HepG2 (cell line): ENCODE measurements around the gene LRRC42. TPM values are rescaled to one million over a fixed set of nuclear protein-coding genes. Genes with fewer than 3 reads are reported as not detected.

ENCODE experiments used
- ATAC-seq: fragments of 200-7000 bp; cut with Tn5 transposase; 3 replicates; pipeline ENCODE4 v1.9.1; 2020; ENCODE audit warnings: mild to moderate bottlenecking, moderate library complexity
- BruUV-seq: library from RNA; stranded (reverse); fragments of 400-500 nt; replicated peaks from 2 replicates; lab custom pipeline; 2021; lab: Mats Ljungman, UMichigan
- CTCF ChIA-PET: fragments of 300-600 bp; formaldehyde crosslinking; extraction: SDS; loops from one replicate; lab custom pipeline; 2021; ENCODE audit warnings: low total read pairs, inconsistent platforms, low intra/inter-chr PET ratio; lab: Yijun Ruan, JAX
- POLR2A ChIA-PET: fragments of 350-600 bp; sonication (Branson Sonifier 250); formaldehyde crosslinking; loops from one replicate; lab custom pipeline; 2020; ENCODE audit warnings: antibody characterized with exemption, inconsistent platforms; lab: Yijun Ruan, JAX
- DNase-seq: peaks from one replicate; pipeline ENCODE4 v3.0.0-alpha.2; 2015; ENCODE audit warnings: low spot score
- FAIRE-seq: peaks from 3 replicates; lab custom pipeline; 2011; peaks lifted over from hg19 to GRCh38; lab: Jason Lieb, UNC
- H2AFZ ChIP-seq: one replicate; pipeline ENCODE4 v1.6.1; 2011; ENCODE audit warnings: low read length, inconsistent platforms
- H3K27ac ChIP-seq: fragments of 300-600 bp; 3 replicates; pipeline ENCODE4 v1.8.0; 2011; ENCODE audit warnings: mixed run types, mild to moderate bottlenecking, mixed read lengths, low read length, inconsistent platforms; ENCODE audit not compliant: insufficient read depth; ENCODE audit errors: extremely low read length
- H3K27me3 ChIP-seq, 2 experiments: fragments of 200-600 bp in 1 of 2; 2 replicates in 1 of 2; 3 replicates in 1 of 2; pipeline versions ENCODE4 v1.6.0 to v1.8.0; 2011; ENCODE audit warnings: low read length in 2 of 2, mild to moderate bottlenecking in 2 of 2, moderate library complexity in 2 of 2, inconsistent platforms in 1 of 2; ENCODE audit not compliant: insufficient read depth in 2 of 2, control insufficient read depth in 1 of 2
- H3K36me3 ChIP-seq, 2 experiments: fragments of 200-600 bp in 1 of 2; replicated peaks in 1 of 2; 2 replicates in 1 of 2; 3 replicates in 1 of 2; pipeline versions ENCODE4 v1.5.1 to v1.8.0; 2011; ENCODE audit warnings: low read length in 2 of 2, inconsistent platforms in 1 of 2; ENCODE audit not compliant: insufficient read depth in 2 of 2, control insufficient read depth in 1 of 2
- H3K4me1 ChIP-seq: 2 replicates; pipeline ENCODE4 v1.5.1; 2012; ENCODE audit warnings: low read length, inconsistent platforms; ENCODE audit not compliant: insufficient read depth
- H3K4me2 ChIP-seq: 2 replicates; pipeline ENCODE4 v1.6.0; 2011; ENCODE audit warnings: low read depth, low read length, inconsistent platforms
- H3K4me3 ChIP-seq, 3 experiments: fragments of 200-600 bp in 1 of 3; sonication (generic), shearing (Covaris generic) in 1 of 3; replicated peaks in 1 of 3; 2 replicates each; pipeline ENCODE4 v1.5.1; 2011 to 2016; ENCODE audit warnings: low read length in 3 of 3, inconsistent platforms in 2 of 3, low read depth in 2 of 3, mild to moderate bottlenecking in 2 of 3, control low read depth in 1 of 3, mixed read lengths in 1 of 3; ENCODE audit not compliant: insufficient read depth in 1 of 3
- H3K79me2 ChIP-seq: one replicate; pipeline ENCODE4 v1.6.1; 2011; ENCODE audit warnings: low read length, inconsistent platforms; ENCODE audit not compliant: insufficient read depth
- H3K9ac ChIP-seq: 2 replicates; pipeline ENCODE4 v1.6.0; 2011; ENCODE audit warnings: mild to moderate bottlenecking, low read depth, low read length, inconsistent platforms; ENCODE audit not compliant: insufficient read depth
- H3K9me3 ChIP-seq: 2 replicates; pipeline ENCODE4 v1.5.1; 2012; ENCODE audit warnings: mild to moderate bottlenecking, low read length
- H4K20me1 ChIP-seq: 2 replicates; pipeline ENCODE4 v1.6.0; 2011; ENCODE audit warnings: inconsistent platforms, mild to moderate bottlenecking, low read length, moderate library complexity; ENCODE audit not compliant: insufficient read depth
- ELF1 ChIP-seq: sonication (generic); formaldehyde crosslinking; IDR thresholded peaks from 2 replicates; pipeline ENCODE4 v1.4.0; 2020; ENCODE audit warnings: missing genetic modification reagents
- ETS1 ChIP-seq: sonication (generic); formaldehyde crosslinking; IDR thresholded peaks from 2 replicates; pipeline ENCODE4 v1.4.0; 2020; ENCODE audit warnings: missing genetic modification reagents
- FOSL1 ChIP-seq: sonication (generic); formaldehyde crosslinking; IDR thresholded peaks from 2 replicates; pipeline ENCODE4 v1.9.0; 2021; ENCODE audit warnings: missing genetic modification reagents, borderline replicate concordance
- GMEB1 ChIP-seq: sonication (generic); formaldehyde crosslinking; IDR thresholded peaks from 2 replicates; pipeline ENCODE4 v1.5.1; 2020; ENCODE audit warnings: missing genetic modification reagents, mild to moderate bottlenecking, borderline replicate concordance
- KDM1A ChIP-seq: IDR thresholded peaks from 2 replicates; pipeline ENCODE4 v1.6.1; 2016; ENCODE audit warnings: missing compliant biosample characterization
- KDM2A ChIP-seq: sonication (generic); formaldehyde crosslinking; IDR thresholded peaks from 2 replicates; pipeline ENCODE4 v1.4.0; 2020; ENCODE audit warnings: low read depth, missing genetic modification reagents, borderline replicate concordance
- KDM5A ChIP-seq: fragments of 200-600 bp; sonication (generic); IDR thresholded peaks from 2 replicates; pipeline ENCODE4 v1.7.0; 2018; ENCODE audit warnings: antibody characterized with exemption, mild to moderate bottlenecking, low read length, borderline replicate concordance
- NAIF1 ChIP-seq: sonication (generic); formaldehyde crosslinking; IDR thresholded peaks from 2 replicates; pipeline ENCODE4 v1.5.0; 2020; ENCODE audit warnings: mild to moderate bottlenecking, missing genetic modification reagents, borderline replicate concordance
- POGZ ChIP-seq: sonication (generic); formaldehyde crosslinking; IDR thresholded peaks from 2 replicates; pipeline ENCODE4 v1.4.0; 2020; ENCODE audit warnings: mild to moderate bottlenecking, missing genetic modification reagents
- RCOR2 ChIP-seq: IDR thresholded peaks from 2 replicates; pipeline ENCODE4 v1.6.1; 2016; ENCODE audit warnings: missing biosample characterization, missing genetic modification reagents
- RXRB ChIP-seq: IDR thresholded peaks from 2 replicates; pipeline ENCODE4 v1.6.1; 2016; ENCODE audit warnings: borderline replicate concordance, missing genetic modification reagents, missing compliant biosample characterization
- SNAI1 ChIP-seq: sonication (generic); formaldehyde crosslinking; IDR thresholded peaks from 2 replicates; pipeline ENCODE4 v1.5.0; 2020; ENCODE audit warnings: mild to moderate bottlenecking, missing genetic modification reagents, borderline replicate concordance
- ZBTB38 ChIP-seq: sonication (generic); formaldehyde crosslinking; IDR thresholded peaks from 2 replicates; pipeline ENCODE4 v1.5.1; 2020; ENCODE audit warnings: mild to moderate bottlenecking, missing genetic modification reagents
- ZNF383 ChIP-seq: sonication (generic); formaldehyde crosslinking; IDR thresholded peaks from 2 replicates; pipeline ENCODE4 v1.4.0; 2020; ENCODE audit warnings: missing genetic modification reagents, mild to moderate bottlenecking, borderline replicate concordance
- ZNF646 ChIP-seq: sonication (generic); formaldehyde crosslinking; IDR thresholded peaks from 2 replicates; pipeline ENCODE4 v1.9.0; 2021; ENCODE audit warnings: mild to moderate bottlenecking, missing genetic modification reagents
- WGBS: methylation state at CpG from one replicate; pipeline ENCODE4 v1.1.6; 2017; ENCODE audit warnings: low lambda C conversion rate; 5-methylcytosine and 5-hydroxymethylcytosine counted together
- in situ Hi-C: cut with HindIII; loops from 2 replicates; pipeline ENCODE4 v1.10.0; 2017; ENCODE audit warnings: low pct_unique_long_range_greater_than_20kb; ENCODE audit not compliant: extremely low pct_ligation_motif_present
- intact Hi-C: fragments of 100-400 bp; cut with micrococcal nuclease; formaldehyde crosslinking; loops from one replicate; pipeline ENCODE4 v1.10.0; 2022; ENCODE audit not compliant: unreplicated experiment
- polyA plus RNA-seq, 8 experiments: library from polyadenylated mRNA; depleted of rRNA in 3 of 8; stranded (reverse) in 7 of 8; unstranded in 1 of 8; fragments of >200 nt; fragmentation: Illumina TruSeq in 4 of 8; extraction: Trizol in 4 of 8; gene quantifications; 2 replicates each; pipeline versions ENCODE4 v1.2.1 to v1.2.3, GENCODE V29; 2011 to 2016; ENCODE audit warnings: low read depth in 4 of 8, missing spikeins in 1 of 8, mixed read lengths in 1 of 8; ENCODE audit not compliant: insufficient read depth in 1 of 8
- total RNA-seq, 5 experiments: library from RNA; depleted of rRNA; stranded (reverse); fragments of >200 nt; fragmentation: Illumina TruSeq; extraction: Trizol; gene quantifications; 2 replicates each; pipeline ENCODE4 v1.2.3, GENCODE V29; 2016; ENCODE audit warnings: low read depth in 1 of 5

Gene LRRC42
- total and polyA plus RNA-seq, 2 of the 13 experiments (the other 11 are each of a cell fraction or from before 2014, with no cell fraction given) = 30.6 to 43.6 TPM

- no peaks in the 10 kb centered on the region for H3K27me3 ChIP-seq
- no TSS peak for BruUV-seq
- no peaks in the 10 kb centered on the region for H3K9me3 ChIP-seq
- no peaks in the 10 kb centered on the region for H3K79me2 ChIP-seq
- no peak overlapping the region; a peak in 2 of 6 replicates for H3K4me3 ChIP-seq
- no peak overlapping the region for H3K9ac ChIP-seq
- DNase-seq (peak; percentile 25), FAIRE-seq (no peak), ATAC-seq (0 out of 3 replicates have a peak, but pooled peaks have one; percentile 5)
- no peaks in the 10 kb centered on the region for H3K36me3 ChIP-seq
- ChIA-PET CTCF (no interaction called here), POLR2A (no interaction called here)
- intact Hi-C loops = no loop called here
- peaks cover 60% of the 10 kb centered on the region for H3K4me1 ChIP-seq
- in situ Hi-C loops = no loop called here
- H3K4me2 ChIP-seq = peak overlapping the region; percentile 43; the same call in 1 of the 2 replicates
- 69% methylated on average over 8 of the region's 8 CpGs for WGBS
- peak overlapping the region; percentile 29 for H3K27ac ChIP-seq
- no peaks in the 10 kb centered on the region for H4K20me1 ChIP-seq
- H2AFZ ChIP-seq = no peak overlapping the region
- no peak for TF ChIP-seq SNAI1 (CRISPR knock-in tag)
- peak; percentile 89; the same call in 1 of the 2 replicates for TF ChIP-seq RCOR2 (CRISPR knock-in tag)
- no peak for TF ChIP-seq ETS1 (CRISPR knock-in tag)
- TF ChIP-seq NAIF1 (CRISPR knock-in tag) = no peak
- TF ChIP-seq KDM5A = no peak
- TF ChIP-seq ZNF646 = no peak
- no peak for TF ChIP-seq GMEB1 (CRISPR knock-in tag)
- 0 out of 2 replicates have a peak, but pooled peaks have one; percentile 42 for TF ChIP-seq ELF1 (CRISPR knock-in tag)
- no peak for TF ChIP-seq ZBTB38
- TF ChIP-seq ZNF383 = no peak
- TF ChIP-seq POGZ (CRISPR knock-in tag) = peak; percentile 66; the same call in 1 of the 2 replicates
- no peak for TF ChIP-seq FOSL1 (CRISPR knock-in tag)
- peak; percentile 95 for TF ChIP-seq KDM1A
- TF ChIP-seq KDM2A (CRISPR knock-in tag) = no peak
- TF ChIP-seq RXRB (CRISPR knock-in tag) = peak; percentile 29; the same call in 1 of the 2 replicates
Observed at GRCh38 chr1:54013393-54014008, 67.4 kb downstream of the LRRC42 start.
